ENCODE data around the gene COX7C. TPM values are rescaled to one million over a fixed set of nuclear protein-coding genes. Genes with fewer than 3 reads are reported as not detected.
"Not testable (repeated sequence)": the region's sequence is repeated elsewhere in the genome, so short reads cannot be mapped to it uniquely, and the experiment has no call there.

The COX7C gene
- total RNA-seq, 1 experiment from 2014 or later = 348 TPM

GRCh38 chr5:86646671-86647070, 28.9 kb downstream of the COX7C start:
- no peak for DNase-seq (ENCODE audit: low read depth)
- in situ Hi-C loops (cut with HindIII; ENCODE audit: low pct_unique_long_range_greater_than_20kb, low sequenced_read_pairs) = no loop called here

GRCh38 chr5:86649832-86650505, 32.2 kb downstream of the COX7C start:
- in situ Hi-C loops (cut with HindIII; ENCODE audit: low pct_unique_long_range_greater_than_20kb, low sequenced_read_pairs) = no loop called here
- no peak for DNase-seq (ENCODE audit: low read depth)

- DNase-seq (ENCODE audit: low read depth); in situ Hi-C loops (cut with HindIII; ENCODE audit: low pct_unique_long_range_greater_than_20kb, low sequenced_read_pairs): not testable (repeated sequence)
Measured at GRCh38 chr5:86660771-86661170, 43.0 kb downstream of the COX7C start.

GRCh38 chr5:86664173-86664572, 46.4 kb downstream of the COX7C start:
- no peak for DNase-seq (ENCODE audit: low read depth)
- in situ Hi-C loops (cut with HindIII; ENCODE audit: low pct_unique_long_range_greater_than_20kb, low sequenced_read_pairs) = no loop called here

GRCh38 chr5:86665984-86666760, 48.4 kb downstream of the COX7C start:
- no peak for DNase-seq (ENCODE audit: low read depth)
- in situ Hi-C loops (cut with HindIII; ENCODE audit: low pct_unique_long_range_greater_than_20kb, low sequenced_read_pairs) = no loop called here

- in situ Hi-C loops (cut with HindIII; ENCODE audit: low pct_unique_long_range_greater_than_20kb, low sequenced_read_pairs) = no loop called here
Measured at GRCh38 chr5:86666981-86667380, 49.2 kb downstream of the COX7C start.

More at GRCh38 chr5:86666981-86667380, 49.2 kb downstream of the COX7C start:
- no peak for DNase-seq (ENCODE audit: low read depth)

All from Caki2 (cell line).